ENCODE results near the gene CPD. TPM values are rescaled to one million over a fixed set of nuclear protein-coding genes. Genes with fewer than 3 reads are reported as not detected.

Gene CPD
- total RNA-seq, 1 donor from 2014 or later = 8.2 TPM

GRCh38 chr17:30505868-30506417 lies 127.2 kb downstream of the CPD start:
- H3K27me3 Mint-ChIP-seq = no peaks in the 10 kb centered on the region
- no peaks in the 10 kb centered on the region for H3K4me1 Mint-ChIP-seq
- POLR2A ChIA-PET = no interaction called here
- no peak for ATAC-seq (ENCODE audit: low read depth)
- intact Hi-C loops (cut with micrococcal nuclease) = no loop called here
- CTCF ChIA-PET = no interaction called here
- no peak overlapping the region for H3K4me3 Mint-ChIP-seq
- peaks cover 64% of the 10 kb centered on the region for H3K36me3 Mint-ChIP-seq (ENCODE audit: low read depth)
- no peak for DNase-seq
- H3K27ac Mint-ChIP-seq = no peak overlapping the region
- no peaks in the 10 kb centered on the region for H3K9me3 Mint-ChIP-seq
- TF ChIP-seq, protein P1, sequence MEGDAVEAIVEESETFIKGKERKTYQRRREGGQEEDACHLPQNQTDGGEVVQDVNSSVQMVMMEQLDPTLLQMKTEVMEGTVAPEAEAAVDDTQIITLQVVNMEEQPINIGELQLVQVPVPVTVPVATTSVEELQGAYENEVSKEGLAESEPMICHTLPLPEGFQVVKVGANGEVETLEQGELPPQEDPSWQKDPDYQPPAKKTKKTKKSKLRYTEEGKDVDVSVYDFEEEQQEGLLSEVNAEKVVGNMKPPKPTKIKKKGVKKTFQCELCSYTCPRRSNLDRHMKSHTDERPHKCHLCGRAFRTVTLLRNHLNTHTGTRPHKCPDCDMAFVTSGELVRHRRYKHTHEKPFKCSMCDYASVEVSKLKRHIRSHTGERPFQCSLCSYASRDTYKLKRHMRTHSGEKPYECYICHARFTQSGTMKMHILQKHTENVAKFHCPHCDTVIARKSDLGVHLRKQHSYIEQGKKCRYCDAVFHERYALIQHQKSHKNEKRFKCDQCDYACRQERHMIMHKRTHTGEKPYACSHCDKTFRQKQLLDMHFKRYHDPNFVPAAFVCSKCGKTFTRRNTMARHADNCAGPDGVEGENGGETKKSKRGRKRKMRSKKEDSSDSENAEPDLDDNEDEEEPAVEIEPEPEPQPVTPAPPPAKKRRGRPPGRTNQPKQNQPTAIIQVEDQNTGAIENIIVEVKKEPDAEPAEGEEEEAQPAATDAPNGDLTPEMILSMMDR (IDR thresholded peaks at IDR 0.05) = no peak

DNA sequence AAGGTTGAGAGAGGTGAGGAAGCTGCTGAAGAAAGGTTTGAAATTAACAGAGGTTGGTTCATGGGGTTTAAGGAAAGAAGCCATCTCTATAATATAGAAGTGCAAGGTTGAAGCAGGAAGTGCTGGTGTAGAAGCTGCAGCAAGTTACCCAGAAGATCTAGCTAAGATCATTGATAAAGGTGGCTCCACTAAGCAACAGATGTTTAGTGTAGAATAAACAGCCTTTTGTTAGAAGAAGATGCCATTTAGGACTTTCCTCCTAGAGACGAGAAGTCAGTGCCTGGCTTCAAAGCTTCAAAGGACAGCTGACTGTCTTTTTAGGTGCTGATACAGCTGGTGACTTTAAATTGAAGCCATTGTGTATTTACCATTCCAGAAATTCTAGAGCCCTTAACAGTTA lies 127.8 kb downstream of the CPD start:
- Mint-ChIP-seq H3K9me3 (no peaks in the 10 kb centered on the region), H3K4me3 (no peak overlapping the region), H3K27me3 (no peaks in the 10 kb centered on the region), H3K36me3 (ENCODE audit: low read depth) (peaks cover 63% of the 10 kb centered on the region), H3K4me1 (no peaks in the 10 kb centered on the region), H3K27ac (no peak overlapping the region)
- ChIA-PET CTCF (no interaction called here), POLR2A (no interaction called here)
- ATAC-seq (ENCODE audit: low read depth) (no peak), DNase-seq (no peak)
- TF ChIP-seq, protein P1 (IDR thresholded peaks at IDR 0.05) = no peak
- intact Hi-C loops (cut with micrococcal nuclease) = no loop called here

- TF ChIP-seq, protein P1 (IDR thresholded peaks at IDR 0.05) = no peak
- DNase-seq = no peak
- intact Hi-C loops (cut with micrococcal nuclease) = no loop called here
- Mint-ChIP-seq H3K4me1 (peaks cover 6% of the 10 kb centered on the region), H3K36me3 (ENCODE audit: low read depth) (peaks cover 50% of the 10 kb centered on the region), H3K4me3 (no peak overlapping the region), H3K27me3 (no peaks in the 10 kb centered on the region), H3K9me3 (no peaks in the 10 kb centered on the region), H3K27ac (no peak overlapping the region)
- no peak for ATAC-seq (ENCODE audit: low read depth)
- POLR2A ChIA-PET = no interaction called here
- CTCF ChIA-PET = no interaction called here
Observed at GRCh38 chr17:30513346-30513745, 134.6 kb downstream of the CPD start.

- H3K27me3 Mint-ChIP-seq = no peaks in the 10 kb centered on the region
- H3K36me3 Mint-ChIP-seq (ENCODE audit: low read depth) = peaks cover 59% of the 10 kb centered on the region
- H3K9me3 Mint-ChIP-seq = no peaks in the 10 kb centered on the region
- H3K27ac Mint-ChIP-seq = no peak overlapping the region
- ChIA-PET CTCF (no interaction called here), POLR2A (interaction anchor here (0.8 kb wide), 1 partner anchor 30 kb away, joined by 3 read pairs; no protein-coding TSS in a partner anchor)
- intact Hi-C loops (cut with micrococcal nuclease) = no loop called here
- no peak for DNase-seq
- H3K4me1 Mint-ChIP-seq = peaks cover 6% of the 10 kb centered on the region
- no peak for ATAC-seq (ENCODE audit: low read depth)
- H3K4me3 Mint-ChIP-seq = no peak overlapping the region
- TF ChIP-seq, protein P1 (IDR thresholded peaks at IDR 0.05) = no peak
Observed at GRCh38 chr17:30514895-30515596, 136.3 kb downstream of the CPD start.

DNA sequence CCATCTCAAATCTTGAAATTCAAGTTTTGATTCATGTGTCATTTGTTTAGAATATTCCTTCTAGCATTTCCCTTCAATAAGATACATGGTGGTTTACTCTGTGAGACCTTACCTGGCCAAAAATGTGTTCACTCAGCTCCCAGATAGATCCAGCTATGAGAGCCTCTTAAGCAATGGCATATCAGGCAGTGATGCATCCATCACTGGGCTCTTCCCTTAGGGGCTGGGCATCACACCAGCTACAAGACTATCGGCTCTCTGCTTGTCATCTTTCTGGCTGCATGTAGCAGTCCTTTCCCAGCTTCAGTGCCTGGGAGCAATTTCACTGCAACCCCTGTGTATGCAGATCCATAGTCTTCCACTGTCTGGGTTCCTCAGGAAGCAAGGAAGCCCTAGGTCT lies 139.1 kb downstream of the CPD start:
- no peak for DNase-seq
- peaks cover 6% of the 10 kb centered on the region for H3K4me1 Mint-ChIP-seq
- no peak for ATAC-seq (ENCODE audit: low read depth)
- no peaks in the 10 kb centered on the region for H3K9me3 Mint-ChIP-seq
- intact Hi-C loops (cut with micrococcal nuclease) = no loop called here
- no peak overlapping the region for H3K27ac Mint-ChIP-seq
- no peak overlapping the region for H3K4me3 Mint-ChIP-seq
- peaks cover 75% of the 10 kb centered on the region for H3K36me3 Mint-ChIP-seq (ENCODE audit: low read depth)
- H3K27me3 Mint-ChIP-seq = no peaks in the 10 kb centered on the region
- POLR2A ChIA-PET = no interaction called here
- CTCF ChIA-PET = no interaction called here
- TF ChIP-seq, protein P1 (IDR thresholded peaks at IDR 0.05) = no peak
